Measurements from ENCODE around the gene ZNF777.

- TF ChIP-seq CTCF (IDR thresholded peaks at IDR 0.05): no peak
- TF ChIP-seq POLR2AphosphoS5 (IDR thresholded peaks at IDR 0.05; ENCODE audit: low read depth, low read length): no peak
- TF ChIP-seq SIN3A (IDR thresholded peaks at IDR 0.05; ENCODE audit: borderline replicate concordance, insufficient read depth, low read depth, low read length): no peak
- TF ChIP-seq TCF7L2 (IDR thresholded peaks at IDR 0.05; ENCODE audit: low read depth, low read length): no peak
Measured at GRCh38 chr7:149433124-149433523, 27.7 kb downstream of the ZNF777 start.

Measured in Panc1 (cell line).